ENCODE data around the gene DDX50. TPM values are rescaled to one million over a fixed set of nuclear protein-coding genes. Genes with fewer than 3 reads are reported as not detected.
"Not testable (repeated sequence)": the region's sequence is repeated elsewhere in the genome, so short reads cannot be mapped to it uniquely, and the experiment has no call there.

The DDX50 gene
- total and polyA plus RNA-seq, 2 experiments from 2014 or later: 19.5 to 40.9 TPM

- no peaks in the 10 kb centered on the region for H3K9me3 ChIP-seq (ENCODE audit: low read depth)
- no peaks in the 10 kb centered on the region for H3K27me3 ChIP-seq
- H3K4me2 ChIP-seq: peak overlapping the region; percentile 87
- H3K4me3 ChIP-seq: peak overlapping the region; percentile 54
- 77% methylated on average over 5 of the region's 5 CpGs for WGBS (ENCODE audit: low lambda C conversion rate, missing lambda C conversion rate)
- peaks cover 56% of the 10 kb centered on the region for H3K79me2 ChIP-seq
- H3K36me3 ChIP-seq (replicated peaks; ENCODE audit: insufficient read depth, low read depth): no peaks in the 10 kb centered on the region
- no peaks in the 10 kb centered on the region for H3K9me2 ChIP-seq (replicated peaks; ENCODE audit: insufficient read depth)
- no peak overlapping the region for H2AFZ ChIP-seq
- no peaks in the 10 kb centered on the region for H4K20me1 ChIP-seq (ENCODE audit: insufficient read depth, poor library complexity, severe bottlenecking)
- no peak overlapping the region for H3K27ac ChIP-seq
- TF ChIP-seq EZH2 (IDR thresholded peaks at IDR 0.05; ENCODE audit: borderline replicate concordance): no peak
- no peak for TF ChIP-seq CTCF (IDR thresholded peaks at IDR 0.05; ENCODE audit: poor library complexity)
- no peak for TF ChIP-seq EZH2phosphoT487 (IDR thresholded peaks at IDR 0.05; ENCODE audit: low read depth, severe bottlenecking, unreplicated experiment)
- DNase-seq (ENCODE audit: low spot score): no peak
- peaks cover 17% of the 10 kb centered on the region for H3K4me1 ChIP-seq (ENCODE audit: insufficient read depth)
Observed at GRCh38 chr10:68902382-68902781, 1.3 kb downstream of the DDX50 start.

GRCh38 chr10:68924593-68924992 lies 23.5 kb downstream of the DDX50 start:
- Histone ChIP-seq H3K4me2 (no peak overlapping the region), H3K4me3 (no peak overlapping the region), H3K36me3 (replicated peaks; ENCODE audit: insufficient read depth, low read depth) (no peaks in the 10 kb centered on the region), H4K20me1 (ENCODE audit: insufficient read depth, poor library complexity, severe bottlenecking) (no peaks in the 10 kb centered on the region), H3K9me3 (ENCODE audit: low read depth) (no peaks in the 10 kb centered on the region), H2AFZ (no peak overlapping the region), H3K9me2 (replicated peaks; ENCODE audit: insufficient read depth) (no peaks in the 10 kb centered on the region), H3K27me3 (no peaks in the 10 kb centered on the region), H3K79me2 (peaks cover 16% of the 10 kb centered on the region), H3K4me1 (ENCODE audit: insufficient read depth) (no peaks in the 10 kb centered on the region), H3K27ac (no peak overlapping the region)
- no peak for DNase-seq (ENCODE audit: low spot score)
- no peak for TF ChIP-seq EZH2 (IDR thresholded peaks at IDR 0.05; ENCODE audit: borderline replicate concordance)
- TF ChIP-seq EZH2phosphoT487 (IDR thresholded peaks at IDR 0.05; ENCODE audit: low read depth, severe bottlenecking, unreplicated experiment): no peak
- TF ChIP-seq CTCF (IDR thresholded peaks at IDR 0.05; ENCODE audit: poor library complexity): no peak

- no peaks in the 10 kb centered on the region for H3K4me1 ChIP-seq (ENCODE audit: insufficient read depth)
- H3K4me3 ChIP-seq: no peak overlapping the region
- TF ChIP-seq EZH2phosphoT487 (IDR thresholded peaks at IDR 0.05; ENCODE audit: low read depth, severe bottlenecking, unreplicated experiment) (no peak), CTCF (IDR thresholded peaks at IDR 0.05; ENCODE audit: poor library complexity) (no peak), EZH2 (IDR thresholded peaks at IDR 0.05; ENCODE audit: borderline replicate concordance) (no peak)
- H3K4me2 ChIP-seq: no peak overlapping the region
- H3K9me2 ChIP-seq (replicated peaks; ENCODE audit: insufficient read depth): no peaks in the 10 kb centered on the region
- 97% methylated on average over 4 of the region's 4 CpGs for WGBS (ENCODE audit: low lambda C conversion rate, missing lambda C conversion rate)
- no peaks in the 10 kb centered on the region for H3K36me3 ChIP-seq (replicated peaks; ENCODE audit: insufficient read depth, low read depth)
- H3K27ac ChIP-seq: no peak overlapping the region
- no peaks in the 10 kb centered on the region for H4K20me1 ChIP-seq (ENCODE audit: insufficient read depth, poor library complexity, severe bottlenecking)
- H3K9me3 ChIP-seq (ENCODE audit: low read depth): no peaks in the 10 kb centered on the region
- no peak for DNase-seq (ENCODE audit: low spot score)
- H3K27me3 ChIP-seq: no peaks in the 10 kb centered on the region
- H2AFZ ChIP-seq: no peak overlapping the region
- peaks cover 16% of the 10 kb centered on the region for H3K79me2 ChIP-seq
Observed at GRCh38 chr10:68925489-68925888, 24.4 kb downstream of the DDX50 start.

GRCh38 chr10:68929157-68929556 lies 28.0 kb downstream of the DDX50 start:
- WGBS (ENCODE audit: low lambda C conversion rate, missing lambda C conversion rate): 100% methylated on average over 2 of the region's 2 CpGs
- not testable (repeated sequence) for H4K20me1 ChIP-seq (ENCODE audit: insufficient read depth, poor library complexity, severe bottlenecking); H3K4me3 ChIP-seq; H3K4me2 ChIP-seq; H3K27ac ChIP-seq; H3K9me2 ChIP-seq (replicated peaks; ENCODE audit: insufficient read depth); H2AFZ ChIP-seq; H3K36me3 ChIP-seq (replicated peaks; ENCODE audit: insufficient read depth, low read depth); H3K27me3 ChIP-seq; H3K9me3 ChIP-seq (ENCODE audit: low read depth); H3K4me1 ChIP-seq (ENCODE audit: insufficient read depth); H3K79me2 ChIP-seq; DNase-seq (ENCODE audit: low spot score)

GRCh38 chr10:68929888-68930287 lies 28.8 kb downstream of the DDX50 start:
- WGBS (ENCODE audit: low lambda C conversion rate, missing lambda C conversion rate): 98% methylated on average over 8 of the region's 8 CpGs
- not testable (repeated sequence) for H4K20me1 ChIP-seq (ENCODE audit: insufficient read depth, poor library complexity, severe bottlenecking); H2AFZ ChIP-seq; H3K9me3 ChIP-seq (ENCODE audit: low read depth); H3K27me3 ChIP-seq; H3K4me1 ChIP-seq (ENCODE audit: insufficient read depth); H3K27ac ChIP-seq; H3K4me2 ChIP-seq; H3K9me2 ChIP-seq (replicated peaks; ENCODE audit: insufficient read depth); DNase-seq (ENCODE audit: low spot score); H3K79me2 ChIP-seq; H3K36me3 ChIP-seq (replicated peaks; ENCODE audit: insufficient read depth, low read depth); H3K4me3 ChIP-seq

- H3K9me2 ChIP-seq (replicated peaks; ENCODE audit: insufficient read depth); H2AFZ ChIP-seq; H3K4me2 ChIP-seq; H3K36me3 ChIP-seq (replicated peaks; ENCODE audit: insufficient read depth, low read depth); H3K27me3 ChIP-seq; H3K27ac ChIP-seq; H3K9me3 ChIP-seq (ENCODE audit: low read depth); H4K20me1 ChIP-seq (ENCODE audit: insufficient read depth, poor library complexity, severe bottlenecking); DNase-seq (ENCODE audit: low spot score); H3K79me2 ChIP-seq; H3K4me3 ChIP-seq; H3K4me1 ChIP-seq (ENCODE audit: insufficient read depth): not testable (repeated sequence)
- 97% methylated on average over 3 of the region's 3 CpGs for WGBS (ENCODE audit: low lambda C conversion rate, missing lambda C conversion rate)
Observed at GRCh38 chr10:68932860-68933259, 31.7 kb downstream of the DDX50 start.
